ENCODE data around the gene DYTN.

The DYTN gene

DNA sequence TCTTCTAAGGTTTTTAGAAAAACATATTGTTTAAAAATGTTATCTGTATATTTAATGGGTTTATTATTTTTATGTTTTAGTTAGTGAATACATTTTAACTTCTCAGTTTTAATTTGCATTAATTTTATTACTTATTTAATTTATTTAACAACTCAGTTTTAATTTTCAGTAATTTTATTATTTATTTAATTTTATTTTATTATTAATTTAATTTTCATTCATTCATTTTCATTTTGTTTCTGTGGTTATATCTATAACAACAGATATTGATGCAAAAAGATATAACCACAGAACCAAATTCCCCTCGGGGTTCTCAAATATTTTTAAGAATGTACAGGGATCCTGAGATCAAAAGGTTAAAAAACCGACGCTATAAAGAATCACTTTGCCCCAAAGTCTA is 52.9 kb downstream of the DYTN start:
- no peak overlapping the region for H3K4me3 ChIP-seq (ENCODE audit: low read depth, low read length)
- TF ChIP-seq CTCF (IDR thresholded peaks at IDR 0.05; ENCODE audit: low read depth, low read length): no peak

DNA sequence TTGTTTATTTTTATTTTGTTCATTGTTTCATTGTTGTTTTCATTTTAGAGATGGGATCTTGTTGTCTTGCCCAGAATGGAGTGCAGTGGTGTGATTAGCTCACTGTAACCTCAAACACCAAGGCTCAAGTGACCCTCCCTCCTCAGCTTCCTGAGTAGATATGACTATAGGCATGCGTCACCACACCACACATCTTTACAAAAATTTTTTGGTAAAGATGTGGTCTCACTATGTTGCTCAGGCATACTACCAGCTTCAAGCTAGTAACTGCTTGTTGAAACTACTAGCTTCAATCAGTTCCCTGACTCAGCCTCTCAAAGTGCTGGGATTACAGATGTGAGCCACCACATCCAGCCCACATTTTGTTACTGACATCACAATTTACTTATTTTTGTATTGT is 61.1 kb downstream of the DYTN start:
- no peak overlapping the region for H3K4me3 ChIP-seq (ENCODE audit: low read depth, low read length)
- no peak for TF ChIP-seq CTCF (IDR thresholded peaks at IDR 0.05; ENCODE audit: low read depth, low read length)

DNA sequence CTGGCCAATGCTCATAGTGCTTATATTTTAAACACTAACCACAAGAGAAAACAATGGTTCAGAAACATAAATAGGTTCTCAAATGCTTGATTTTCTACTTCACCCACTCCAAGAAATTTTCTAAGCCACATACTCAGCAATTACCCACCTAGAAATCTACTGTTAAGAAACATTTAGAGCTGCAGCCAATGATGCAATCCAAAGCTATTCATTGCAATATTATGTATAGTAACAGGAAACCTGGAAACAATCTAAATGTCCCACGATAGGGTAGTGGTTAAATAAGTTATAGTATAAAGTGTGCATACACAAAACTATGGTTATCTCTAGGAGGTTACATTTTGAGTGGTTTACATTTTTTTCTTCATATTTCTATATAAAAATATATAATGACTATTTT is 70.2 kb downstream of the DYTN start:
- no peak for TF ChIP-seq CTCF (IDR thresholded peaks at IDR 0.05; ENCODE audit: low read depth, low read length)
- H3K4me3 ChIP-seq (ENCODE audit: low read depth, low read length): no peak overlapping the region

GRCh38 chr2:206642075-206643025 is 75.8 kb downstream of the DYTN start, which contains the start of gene FAM237A:
Gene FAM237A, plus strand, starts transcription at chr2:206642487. Its CDS starts 1,750 bp downstream, at chr2:206644237.
- H3K4me3 ChIP-seq (ENCODE audit: low read depth, low read length): no peak within 1 kb of the TSS
- TF ChIP-seq CTCF (IDR thresholded peaks at IDR 0.05; ENCODE audit: low read depth, low read length): no peak

- H3K4me3 ChIP-seq (ENCODE audit: low read depth, low read length): no peak overlapping the region
- TF ChIP-seq CTCF (IDR thresholded peaks at IDR 0.05; ENCODE audit: low read depth, low read length): no peak
Observed at GRCh38 chr2:206641226-206641625, 77.0 kb downstream of the DYTN start.

DNA sequence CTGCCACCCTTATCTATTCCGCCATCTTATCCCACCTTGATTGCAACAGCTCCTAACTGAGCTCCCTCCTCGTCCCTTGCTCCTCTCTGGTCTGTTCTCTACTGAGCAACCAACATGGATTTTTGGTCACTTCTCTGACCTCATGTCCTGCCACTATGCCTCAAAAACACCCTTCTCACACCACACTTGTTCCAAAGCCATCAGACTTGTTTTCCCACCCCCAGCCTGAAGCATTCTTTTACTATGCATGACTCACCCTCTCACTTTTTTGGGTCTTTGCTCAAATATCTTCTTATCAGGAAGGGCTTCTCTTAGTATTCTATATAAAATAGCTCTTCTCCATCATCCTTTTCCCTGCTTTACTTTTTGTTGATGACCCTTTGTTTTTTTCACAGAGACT is 78.6 kb downstream of the DYTN start:
- no peak for TF ChIP-seq CTCF (IDR thresholded peaks at IDR 0.05; ENCODE audit: low read depth, low read length)

DNA sequence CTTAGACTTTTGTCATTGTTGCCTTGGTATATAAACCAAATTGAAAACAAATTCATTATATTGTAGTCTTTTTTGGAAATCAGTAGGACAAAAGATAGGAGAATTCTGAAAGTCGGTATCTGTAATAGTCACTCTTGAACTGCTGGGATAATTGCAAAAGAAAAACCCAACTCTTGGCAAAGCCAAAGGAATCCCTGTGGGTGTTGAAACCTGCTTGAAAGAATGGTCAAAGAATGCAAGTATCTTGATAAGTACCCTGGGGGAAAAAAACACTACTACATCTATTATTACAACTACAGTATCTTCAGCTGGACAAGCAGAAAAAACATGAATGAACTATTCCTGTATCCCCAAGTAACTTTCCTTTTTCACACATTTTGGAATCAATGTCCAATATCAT is 83.2 kb downstream of the DYTN start:
- TF ChIP-seq CTCF (IDR thresholded peaks at IDR 0.05; ENCODE audit: low read depth, low read length): no peak
- no peak overlapping the region for H3K4me3 ChIP-seq (ENCODE audit: low read depth, low read length)

More for the DNA sequence above, 78.6 kb downstream of the DYTN start:
- no peak overlapping the region for H3K4me3 ChIP-seq (ENCODE audit: low read depth, low read length)
